ENCODE results near the gene SAP30BP.

GRCh38 chr17:75658237-75658636 lies 8.9 kb upstream of the SAP30BP start:
- no peak for TF ChIP-seq CTCF (optimal IDR thresholded peaks at IDR 0.05 in 1 of 3, IDR thresholded peaks at IDR 0.05 in 1 of 3, conservative IDR thresholded peaks at IDR 0.05 in 1 of 3; ENCODE audit: extremely low read depth in 1 of 3, insufficient read depth in 2 of 3, low read length in 3 of 3)
- TF ChIP-seq EZH2 (IDR thresholded peaks at IDR 0.05; ENCODE audit: low read length): no peak

All from keratinocyte (primary cell).